Neural cell (in vitro differentiated cells): ENCODE data around the gene UNC79. TPM values are rescaled to one million over a fixed set of nuclear protein-coding genes. Genes with fewer than 3 reads are reported as not detected.

Source experiments
- H2AFZ ChIP-seq: fragments of 200-600, 300-800 bp; sonication (generic), shearing (Covaris generic); 2 replicates; pipeline ENCODE4 v1.6.0; 2014; ENCODE audit warnings: low read depth, mild to moderate bottlenecking, antibody characterized with exemption, low read length, moderate library complexity
- H3F3A ChIP-seq: fragments of 200-600 bp; shearing (Covaris generic); 2 replicates; pipeline ENCODE4 v1.6.1; 2016; ENCODE audit warnings: mild to moderate bottlenecking, moderate library complexity, mixed read lengths, antibody characterized with exemption, low read length; ENCODE audit not compliant: insufficient read depth, poor library complexity, severe bottlenecking
- H3K27ac ChIP-seq: fragments of 200-600, 300-800 bp; sonication (generic), shearing (Covaris generic); 2 replicates; pipeline ENCODE4 v1.5.1; 2014; ENCODE audit warnings: mild to moderate bottlenecking, low read length, moderate library complexity
- H3K27me3 ChIP-seq: fragments of 300-800, 200-600 bp; sonication (generic), shearing (Covaris generic); 2 replicates; pipeline ENCODE4 v1.6.0; 2014; ENCODE audit warnings: mild to moderate bottlenecking, low read depth, low read length, moderate library complexity; ENCODE audit not compliant: insufficient read depth
- H3K36me3 ChIP-seq: fragments of 300-800, 200-600 bp; sonication (generic), shearing (Covaris generic); 2 replicates; pipeline ENCODE4 v1.5.1; 2014; ENCODE audit warnings: mild to moderate bottlenecking, antibody characterized with exemption, low read length, moderate library complexity; ENCODE audit not compliant: insufficient read depth
- H3K4me2 ChIP-seq: fragments of 300-800, 200-600 bp; sonication (generic), shearing (Covaris generic); 2 replicates; pipeline ENCODE4 v1.6.0; 2014; ENCODE audit warnings: mild to moderate bottlenecking, low read length
- H3K4me3 ChIP-seq: fragments of 300-800, 200-600 bp; sonication (generic), shearing (Covaris generic); 2 replicates; pipeline ENCODE4 v1.5.1; 2014; ENCODE audit warnings: mild to moderate bottlenecking, low read length, moderate library complexity
- H3K79me2 ChIP-seq: fragments of 200-600 bp; shearing (Covaris generic); replicated peaks from 2 replicates; pipeline ENCODE4 v1.6.0; 2014; ENCODE audit warnings: mild to moderate bottlenecking, low read length, moderate library complexity; ENCODE audit not compliant: insufficient read depth
- H3K9ac ChIP-seq: fragments of 300-800, 200-600 bp; sonication (generic), shearing (Covaris generic); 2 replicates; pipeline ENCODE4 v1.6.1; 2016; ENCODE audit warnings: mild to moderate bottlenecking, low read length, mixed read lengths
- H3K9me2 ChIP-seq: fragments of 200-600 bp; shearing (Covaris generic); 2 replicates; pipeline ENCODE4 v1.6.1; 2016; ENCODE audit warnings: mild to moderate bottlenecking, low read length, mixed read lengths; ENCODE audit not compliant: insufficient read depth
- H3K9me3 ChIP-seq: fragments of 200-600, 300-800 bp; sonication (generic), shearing (Covaris generic); 2 replicates; pipeline ENCODE4 v1.6.1; 2016; ENCODE audit warnings: mild to moderate bottlenecking, mixed run types, low read length, moderate library complexity, mixed read lengths
- H4K20me1 ChIP-seq: fragments of 200-600 bp; shearing (Covaris generic); 2 replicates; pipeline ENCODE4 v1.6.1; 2016; ENCODE audit warnings: mild to moderate bottlenecking, mixed run types; ENCODE audit not compliant: insufficient read depth
- EP300 ChIP-seq: fragments of 450-650 bp; conservative IDR thresholded peaks from 2 replicates; pipeline ENCODE4 v1.6.1; 2014; ENCODE audit warnings: antibody characterized with exemption, mild to moderate bottlenecking, moderate library complexity; ENCODE audit not compliant: poor library complexity, severe bottlenecking
- EZH2 ChIP-seq: fragments of 200-600, 300-800 bp; shearing (Covaris generic), sonication (generic); IDR thresholded peaks from 2 replicates; pipeline ENCODE4 v1.6.1; 2014; ENCODE audit warnings: antibody characterized with exemption, low read length, borderline replicate concordance, mild to moderate bottlenecking; ENCODE audit not compliant: insufficient read depth, poor library complexity, severe bottlenecking
- MXI1 ChIP-seq: fragments of 450-650 bp; conservative IDR thresholded peaks from 2 replicates; pipeline ENCODE4 v1.6.1; 2014; ENCODE audit warnings: antibody characterized with exemption, mild to moderate bottlenecking; ENCODE audit not compliant: poor library complexity, severe bottlenecking
- POLR2AphosphoS5 ChIP-seq: IDR thresholded peaks from 2 replicates; pipeline ENCODE4 v1.6.1; 2012
- RAD21 ChIP-seq: fragments of 450-650 bp; conservative IDR thresholded peaks from 2 replicates; pipeline ENCODE4 v1.6.1; 2014; ENCODE audit warnings: antibody characterized with exemption, mild to moderate bottlenecking, moderate library complexity
- SMC3 ChIP-seq: fragments of 450-650 bp; conservative IDR thresholded peaks from 2 replicates; pipeline ENCODE4 v1.6.1; 2014; ENCODE audit warnings: antibody characterized with exemption, mild to moderate bottlenecking, moderate library complexity; ENCODE audit not compliant: poor library complexity
- TAF1 ChIP-seq: IDR thresholded peaks from 2 replicates; pipeline ENCODE4 v1.6.1; 2012; ENCODE audit warnings: low read depth
- polyA plus RNA-seq: library from polyadenylated mRNA; depleted of rRNA; stranded (reverse); fragments of >200 nt; gene quantifications from 2 replicates; pipeline ENCODE4 v1.2.3, GENCODE V29; 2014
- TF ChIP-seq, protein P1 (sequence below): IDR thresholded peaks from 2 replicates; pipeline ENCODE4 v1.6.1; 2012; ENCODE audit warnings: borderline replicate concordance
- TF ChIP-seq, protein P2 (sequence below): fragments of 450-650 bp; IDR thresholded peaks from 2 replicates; pipeline ENCODE4 v1.5.1; 2014; ENCODE audit warnings: antibody characterized with exemption, mild to moderate bottlenecking, moderate library complexity; ENCODE audit not compliant: poor library complexity, severe bottlenecking

UNC79 gene
- polyA plus RNA-seq, 1 donor from 2014 or later = 22.6 TPM

DNA sequence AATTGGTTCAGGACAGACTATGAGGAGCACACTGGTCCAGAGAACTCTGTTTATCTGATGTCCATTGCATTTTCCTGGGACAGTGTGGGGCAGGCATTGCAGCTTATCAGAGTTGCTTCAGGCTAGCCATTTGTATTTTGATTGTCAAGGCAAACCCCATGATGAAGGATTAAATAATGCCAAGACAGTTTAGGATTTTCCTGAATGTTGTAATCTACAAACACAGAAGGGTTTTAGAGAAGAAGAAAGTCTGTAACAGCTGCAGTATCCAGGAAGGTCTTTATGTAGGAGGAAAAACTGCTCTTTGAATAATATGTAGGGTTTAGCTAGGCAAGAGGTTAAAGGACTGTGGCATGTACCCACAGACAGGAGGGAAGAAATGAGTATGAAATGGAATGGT, 32.2 kb upstream of the UNC79 start:
- H3K9me3 ChIP-seq = no peaks in the 10 kb centered on the region
- H3K4me3 ChIP-seq = no peak overlapping the region
- H3F3A ChIP-seq = no peaks in the 10 kb centered on the region
- no peaks in the 10 kb centered on the region for H3K36me3 ChIP-seq
- H3K9me2 ChIP-seq = no peaks in the 10 kb centered on the region
- no peaks in the 10 kb centered on the region for H4K20me1 ChIP-seq
- no peak overlapping the region for H2AFZ ChIP-seq
- no peak overlapping the region for H3K9ac ChIP-seq
- no peak overlapping the region for H3K4me2 ChIP-seq
- no peaks in the 10 kb centered on the region for H3K27me3 ChIP-seq
- no peaks in the 10 kb centered on the region for H3K79me2 ChIP-seq
- H3K27ac ChIP-seq = no peak overlapping the region
- TF ChIP-seq RAD21 (no peak), SMC3 (no peak), POLR2AphosphoS5 (no peak), EP300 (no peak), TAF1 (no peak)
- TF ChIP-seq, protein P1, sequence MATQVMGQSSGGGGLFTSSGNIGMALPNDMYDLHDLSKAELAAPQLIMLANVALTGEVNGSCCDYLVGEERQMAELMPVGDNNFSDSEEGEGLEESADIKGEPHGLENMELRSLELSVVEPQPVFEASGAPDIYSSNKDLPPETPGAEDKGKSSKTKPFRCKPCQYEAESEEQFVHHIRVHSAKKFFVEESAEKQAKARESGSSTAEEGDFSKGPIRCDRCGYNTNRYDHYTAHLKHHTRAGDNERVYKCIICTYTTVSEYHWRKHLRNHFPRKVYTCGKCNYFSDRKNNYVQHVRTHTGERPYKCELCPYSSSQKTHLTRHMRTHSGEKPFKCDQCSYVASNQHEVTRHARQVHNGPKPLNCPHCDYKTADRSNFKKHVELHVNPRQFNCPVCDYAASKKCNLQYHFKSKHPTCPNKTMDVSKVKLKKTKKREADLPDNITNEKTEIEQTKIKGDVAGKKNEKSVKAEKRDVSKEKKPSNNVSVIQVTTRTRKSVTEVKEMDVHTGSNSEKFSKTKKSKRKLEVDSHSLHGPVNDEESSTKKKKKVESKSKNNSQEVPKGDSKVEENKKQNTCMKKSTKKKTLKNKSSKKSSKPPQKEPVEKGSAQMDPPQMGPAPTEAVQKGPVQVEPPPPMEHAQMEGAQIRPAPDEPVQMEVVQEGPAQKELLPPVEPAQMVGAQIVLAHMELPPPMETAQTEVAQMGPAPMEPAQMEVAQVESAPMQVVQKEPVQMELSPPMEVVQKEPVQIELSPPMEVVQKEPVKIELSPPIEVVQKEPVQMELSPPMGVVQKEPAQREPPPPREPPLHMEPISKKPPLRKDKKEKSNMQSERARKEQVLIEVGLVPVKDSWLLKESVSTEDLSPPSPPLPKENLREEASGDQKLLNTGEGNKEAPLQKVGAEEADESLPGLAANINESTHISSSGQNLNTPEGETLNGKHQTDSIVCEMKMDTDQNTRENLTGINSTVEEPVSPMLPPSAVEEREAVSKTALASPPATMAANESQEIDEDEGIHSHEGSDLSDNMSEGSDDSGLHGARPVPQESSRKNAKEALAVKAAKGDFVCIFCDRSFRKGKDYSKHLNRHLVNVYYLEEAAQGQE = no peak

DNA sequence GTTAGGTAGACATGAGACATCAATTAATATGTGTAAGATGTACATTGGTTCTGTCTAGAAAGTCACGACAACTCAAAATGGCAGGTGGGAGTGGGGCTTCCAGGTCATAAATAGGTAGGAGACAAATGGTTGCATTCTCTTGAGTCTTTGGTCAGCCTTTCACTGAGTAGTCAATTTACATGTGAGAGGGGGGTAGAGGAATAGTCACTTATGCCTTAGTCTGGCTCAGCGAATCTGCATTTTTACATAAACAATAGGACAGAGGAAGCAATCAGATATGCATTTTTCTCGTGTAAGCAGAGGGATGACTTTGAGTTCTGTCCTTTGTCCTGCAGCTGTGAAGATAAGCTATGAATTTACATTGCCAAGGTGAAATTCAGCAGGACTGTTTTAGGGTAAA, 27.8 kb upstream of the UNC79 start:
- Histone ChIP-seq H3K27ac (no peak overlapping the region), H2AFZ (no peak overlapping the region), H3K4me2 (no peak overlapping the region), H3K27me3 (no peaks in the 10 kb centered on the region), H3K9me2 (no peaks in the 10 kb centered on the region), H3K9me3 (no peaks in the 10 kb centered on the region), H3K4me3 (no peak overlapping the region), H3F3A (no peaks in the 10 kb centered on the region), H3K79me2 (no peaks in the 10 kb centered on the region), H3K9ac (no peak overlapping the region), H4K20me1 (no peaks in the 10 kb centered on the region), H3K36me3 (no peaks in the 10 kb centered on the region)
- TF ChIP-seq SMC3 (no peak), EZH2 (no peak), TAF1 (no peak), RAD21 (no peak), MXI1 (no peak), POLR2AphosphoS5 (no peak), EP300 (no peak)
- TF ChIP-seq, protein P1 = no peak
- TF ChIP-seq, protein P2, sequence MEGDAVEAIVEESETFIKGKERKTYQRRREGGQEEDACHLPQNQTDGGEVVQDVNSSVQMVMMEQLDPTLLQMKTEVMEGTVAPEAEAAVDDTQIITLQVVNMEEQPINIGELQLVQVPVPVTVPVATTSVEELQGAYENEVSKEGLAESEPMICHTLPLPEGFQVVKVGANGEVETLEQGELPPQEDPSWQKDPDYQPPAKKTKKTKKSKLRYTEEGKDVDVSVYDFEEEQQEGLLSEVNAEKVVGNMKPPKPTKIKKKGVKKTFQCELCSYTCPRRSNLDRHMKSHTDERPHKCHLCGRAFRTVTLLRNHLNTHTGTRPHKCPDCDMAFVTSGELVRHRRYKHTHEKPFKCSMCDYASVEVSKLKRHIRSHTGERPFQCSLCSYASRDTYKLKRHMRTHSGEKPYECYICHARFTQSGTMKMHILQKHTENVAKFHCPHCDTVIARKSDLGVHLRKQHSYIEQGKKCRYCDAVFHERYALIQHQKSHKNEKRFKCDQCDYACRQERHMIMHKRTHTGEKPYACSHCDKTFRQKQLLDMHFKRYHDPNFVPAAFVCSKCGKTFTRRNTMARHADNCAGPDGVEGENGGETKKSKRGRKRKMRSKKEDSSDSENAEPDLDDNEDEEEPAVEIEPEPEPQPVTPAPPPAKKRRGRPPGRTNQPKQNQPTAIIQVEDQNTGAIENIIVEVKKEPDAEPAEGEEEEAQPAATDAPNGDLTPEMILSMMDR = no peak
